ENCODE results near the gene ETFA. TPM values are rescaled to one million over a fixed set of nuclear protein-coding genes. Genes with fewer than 3 reads are reported as not detected.

The ETFA gene
- total and polyA plus RNA-seq, 2 of the 8 experiments (the other 6 are each of a cell fraction or from before 2014, with no cell fraction given) = 60.9 to 90.0 TPM

- CTCF ChIA-PET (ENCODE audit: partially characterized antibody) = no interaction called here
- Histone ChIP-seq H3K79me2 (ENCODE audit: control insufficient read depth in 1 of 2, insufficient read depth in 2 of 2, low read length in 2 of 2) (no peaks in the 10 kb centered on the region), H3K4me2 (ENCODE audit: insufficient read depth in 1 of 2, low read depth in 2 of 2, low read length in 2 of 2) (no peak overlapping the region), H3K9me3 (ENCODE audit: insufficient read depth in 2 of 2, low read depth in 1 of 2, low read length in 1 of 2) (peaks cover 28 to 33% of the 10 kb centered on the region in 2 experiments), H3K18ac (ENCODE audit: extremely low read depth, low read length) (no peak overlapping the region), H4K91ac (replicated peaks; ENCODE audit: insufficient read length, low read length) (no peak overlapping the region), H2AK5ac (ENCODE audit: low read depth, low read length) (no peak overlapping the region), H3K79me1 (ENCODE audit: low read depth, low read length) (no peaks in the 10 kb centered on the region), H3K27me3 (replicated peaks in 1 of 4; ENCODE audit: control insufficient read depth in 3 of 4, extremely low read depth in 1 of 4, insufficient read depth in 3 of 4, low read length in 3 of 4) (no peaks in the 10 kb centered on the region), H3K27ac (ENCODE audit: low read depth, low read length) (no peak overlapping the region), H3K4me1 (replicated peaks in 1 of 4; ENCODE audit: control insufficient read depth in 3 of 4, insufficient read depth in 4 of 4, low read length in 3 of 4) (no peaks in the 10 kb centered on the region), H3K4ac (replicated peaks; ENCODE audit: insufficient read length, low read depth, low read length) (no peak overlapping the region), H2AFZ (ENCODE audit: low read length) (no peak overlapping the region), H2BK20ac (ENCODE audit: low read length) (no peak overlapping the region), H3K23ac (ENCODE audit: insufficient read length) (no peak overlapping the region), H2BK5ac (ENCODE audit: low read depth, low read length) (no peak overlapping the region), H4K8ac (ENCODE audit: extremely low read depth, insufficient read depth, low read length) (no peak overlapping the region), H3K9ac (replicated peaks in 1 of 4; ENCODE audit: extremely low read depth in 1 of 4, low read depth in 3 of 4, low read length in 3 of 4) (no peak overlapping the region), H2BK120ac (replicated peaks; ENCODE audit: low read depth, low read length) (no peak overlapping the region), H3K23me2 (ENCODE audit: low read depth, low read length) (no peaks in the 10 kb centered on the region), H3K36me3 (ENCODE audit: control insufficient read depth in 2 of 4, insufficient read depth in 4 of 4, low read length in 3 of 4) (peaks cover 0 to 32% (median 4%) of the 10 kb centered on the region in 4 experiments; a peak in 3 of 8 replicates), H3K56ac (replicated peaks; ENCODE audit: insufficient read length, low read depth, low read length) (no peak overlapping the region), H2BK12ac (ENCODE audit: low read depth, low read length) (no peak overlapping the region), H3K4me3 (ENCODE audit: extremely low read depth in 1 of 4, insufficient read depth in 2 of 4, low read depth in 3 of 4, low read length in 4 of 4) (no peak overlapping the region), H4K5ac (ENCODE audit: insufficient read length, low read depth, low read length) (no peak overlapping the region), H3K14ac (ENCODE audit: insufficient read length) (no peak overlapping the region), H4K20me1 (replicated peaks in 1 of 2; ENCODE audit: control insufficient read depth in 1 of 2, insufficient read depth in 2 of 2, low read length in 2 of 2) (no peaks in the 10 kb centered on the region), H2BK15ac (ENCODE audit: low read length) (no peak overlapping the region)
- WGBS, 2 experiments (ENCODE audit: extremely low coverage in 1 of 2, insufficient coverage in 1 of 2, insufficient read length in 1 of 2, insufficient replicate concordance in 2 of 2, low coverage in 1 of 2, low lambda C conversion rate in 2 of 2, missing lambda C conversion rate in 1 of 2) = 93% methylated on average over 6 of the region's 6 CpGs; no CpG with 5 or more reads in 1 of the 2 experiments
- TF ChIP-seq FOSL1 (IDR thresholded peaks at IDR 0.05; ENCODE audit: insufficient read depth, low read depth, low read length) = no peak
- TF ChIP-seq CEBPB (IDR thresholded peaks at IDR 0.05; ENCODE audit: low read depth, low read length) = no peak
- TF ChIP-seq ZNF274 (IDR thresholded peaks at IDR 0.05; ENCODE audit: borderline replicate concordance, extremely low read depth, low read length) = no peak
- no peak for TF ChIP-seq CHD2 (IDR thresholded peaks at IDR 0.05; ENCODE audit: low read length)
- no peak for TF ChIP-seq POLR2A (IDR thresholded peaks at IDR 0.05; ENCODE audit: control extremely low read depth in 1 of 2, low read depth in 2 of 2, low read length in 2 of 2)
- no peak for TF ChIP-seq BACH1 (IDR thresholded peaks at IDR 0.05; ENCODE audit: low read length)
- POLR2A ChIA-PET (ENCODE audit: partially characterized antibody) = interaction anchor here (0.7 kb wide), 1 partner anchor 12 kb away, joined by 3 read pairs; no protein-coding TSS in a partner anchor
- FAIRE-seq (no peak), DNase-seq (ENCODE audit: low read depth in 1 of 2, low spot score in 2 of 2) (no peak)
These were observed 44.2 kb downstream of the ETFA start for GRCh38 chr15:76267077-76267476.

Data from H1 (cell line).